Erythroblast (primary cell): Measurements from ENCODE around the gene IL18.

Source experiments
- GATA1 ChIP-seq: IDR thresholded peaks from 2 replicates; pipeline ENCODE4 v1.6.1; 2011; ENCODE audit warnings: low read depth, mild to moderate bottlenecking, control low read depth, low read length, moderate library complexity
- POLR2A ChIP-seq: IDR thresholded peaks from 2 replicates; pipeline ENCODE4 v1.6.1; 2011; ENCODE audit warnings: mild to moderate bottlenecking, low read length

DNA sequence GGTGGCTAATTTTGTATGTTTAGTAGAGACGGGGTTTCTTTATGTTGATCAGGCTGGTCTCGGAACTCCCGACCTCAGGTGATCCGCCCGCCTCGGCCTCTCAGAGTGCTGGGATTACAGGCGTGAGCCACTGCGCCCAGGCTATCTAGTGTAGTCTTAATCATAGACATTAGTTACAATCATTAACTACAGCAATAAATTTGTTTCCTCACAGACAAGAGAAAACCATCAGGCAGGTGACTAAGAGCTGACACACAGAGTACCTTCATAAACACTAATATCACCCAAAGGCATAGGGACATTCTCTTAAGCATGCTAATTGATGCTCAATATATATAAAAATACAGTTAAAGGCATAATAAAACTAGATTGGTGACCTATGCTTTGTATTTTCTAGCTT, 57.8 kb downstream of the IL18 start:
- TF ChIP-seq POLR2A (no peak), GATA1 (no peak)
